Astrocyte (in vitro differentiated cells and primary cell): ENCODE measurements around the gene GRB10.

Experiments used
- CTCF ChIP-seq: IDR thresholded peaks from 2 replicates; pipeline ENCODE4 v1.5.1; 2011; ENCODE audit warnings: low read depth, mild to moderate bottlenecking, inconsistent platforms, low read length, moderate library complexity; ENCODE audit not compliant: insufficient read depth
- EZH2 ChIP-seq: IDR thresholded peaks from 2 replicates; pipeline ENCODE4 v1.6.1; 2012; ENCODE audit warnings: mild to moderate bottlenecking, low read length, inconsistent platforms; ENCODE audit not compliant: insufficient read depth

- TF ChIP-seq CTCF (no peak), EZH2 (no peak)
Observed at GRCh38 chr7:50780436-50780835, 2.3 kb downstream of the GRB10 start.
